GM12801 (cell line): Measurements from ENCODE around the gene PCSK1.

Experiments used
- TF ChIP-seq, protein P1 (sequence below): IDR thresholded peaks from one replicate; pipeline ENCODE4 v1.5.1; 2011; ENCODE audit warnings: control low read depth; ENCODE audit not compliant: insufficient read length; ENCODE audit errors: extremely low read depth

Gene PCSK1

DNA sequence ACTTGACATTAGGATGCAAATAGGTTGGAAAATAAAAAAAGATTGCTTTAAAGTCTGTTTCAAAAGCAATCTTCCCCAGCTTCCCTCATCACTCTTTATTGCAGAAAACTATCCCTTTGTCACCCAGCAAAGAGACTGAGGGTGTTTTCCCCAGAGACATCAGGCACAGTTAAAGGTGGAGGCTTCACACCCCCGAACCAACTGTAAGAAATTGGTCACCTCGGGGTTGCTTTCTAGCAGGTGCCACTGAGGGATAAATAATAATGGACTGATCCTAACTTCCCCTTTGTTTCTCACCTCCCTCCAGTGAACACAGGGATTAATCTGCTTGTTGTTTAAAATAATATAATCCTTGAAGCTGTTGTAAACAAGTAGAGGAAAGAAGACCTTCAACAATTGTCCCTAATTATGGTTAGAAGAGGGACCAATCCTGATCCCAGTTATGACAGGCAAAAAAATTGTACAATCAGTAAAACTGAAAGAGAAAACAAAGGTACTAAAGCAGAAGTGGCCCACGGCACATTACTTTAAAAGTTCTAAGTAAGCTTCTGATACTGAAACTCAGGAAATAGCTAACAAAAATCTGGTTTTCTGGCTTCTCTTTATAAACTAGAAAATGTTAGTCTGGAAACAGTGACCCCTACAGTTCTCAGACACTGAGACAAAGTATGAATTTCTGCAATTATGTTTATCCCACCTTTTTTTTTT, 6.6 kb upstream of the PCSK1 start:
- TF ChIP-seq, protein P1, sequence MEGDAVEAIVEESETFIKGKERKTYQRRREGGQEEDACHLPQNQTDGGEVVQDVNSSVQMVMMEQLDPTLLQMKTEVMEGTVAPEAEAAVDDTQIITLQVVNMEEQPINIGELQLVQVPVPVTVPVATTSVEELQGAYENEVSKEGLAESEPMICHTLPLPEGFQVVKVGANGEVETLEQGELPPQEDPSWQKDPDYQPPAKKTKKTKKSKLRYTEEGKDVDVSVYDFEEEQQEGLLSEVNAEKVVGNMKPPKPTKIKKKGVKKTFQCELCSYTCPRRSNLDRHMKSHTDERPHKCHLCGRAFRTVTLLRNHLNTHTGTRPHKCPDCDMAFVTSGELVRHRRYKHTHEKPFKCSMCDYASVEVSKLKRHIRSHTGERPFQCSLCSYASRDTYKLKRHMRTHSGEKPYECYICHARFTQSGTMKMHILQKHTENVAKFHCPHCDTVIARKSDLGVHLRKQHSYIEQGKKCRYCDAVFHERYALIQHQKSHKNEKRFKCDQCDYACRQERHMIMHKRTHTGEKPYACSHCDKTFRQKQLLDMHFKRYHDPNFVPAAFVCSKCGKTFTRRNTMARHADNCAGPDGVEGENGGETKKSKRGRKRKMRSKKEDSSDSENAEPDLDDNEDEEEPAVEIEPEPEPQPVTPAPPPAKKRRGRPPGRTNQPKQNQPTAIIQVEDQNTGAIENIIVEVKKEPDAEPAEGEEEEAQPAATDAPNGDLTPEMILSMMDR = no peak

DNA sequence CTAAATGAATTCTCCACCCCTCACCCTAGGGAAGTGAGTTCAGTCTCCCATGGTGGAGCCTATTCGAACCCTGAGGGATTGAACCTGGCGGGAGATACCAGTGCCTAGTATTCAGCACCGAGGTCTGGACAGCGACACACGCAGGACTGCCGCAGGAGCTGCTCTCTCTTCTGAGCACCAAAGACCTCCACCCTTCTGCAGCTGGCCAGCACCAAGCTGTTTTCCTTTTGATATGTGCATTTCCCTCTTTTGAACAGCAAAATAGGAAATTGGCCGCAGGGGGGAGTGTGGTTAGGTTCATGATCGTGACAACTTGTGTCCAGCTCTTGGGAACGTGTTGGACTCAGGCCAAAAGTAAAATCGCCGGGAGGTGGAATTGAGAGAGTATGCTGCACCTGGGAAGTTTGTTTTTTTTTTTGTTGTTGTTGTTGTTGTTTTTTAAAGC, 1.2 kb upstream of the PCSK1 start:
- TF ChIP-seq, protein P1 = no peak

GRCh38 chr5:96432216-96433065, 607 bp downstream of the PCSK1 start:
- TF ChIP-seq, protein P1 = no peak

DNA sequence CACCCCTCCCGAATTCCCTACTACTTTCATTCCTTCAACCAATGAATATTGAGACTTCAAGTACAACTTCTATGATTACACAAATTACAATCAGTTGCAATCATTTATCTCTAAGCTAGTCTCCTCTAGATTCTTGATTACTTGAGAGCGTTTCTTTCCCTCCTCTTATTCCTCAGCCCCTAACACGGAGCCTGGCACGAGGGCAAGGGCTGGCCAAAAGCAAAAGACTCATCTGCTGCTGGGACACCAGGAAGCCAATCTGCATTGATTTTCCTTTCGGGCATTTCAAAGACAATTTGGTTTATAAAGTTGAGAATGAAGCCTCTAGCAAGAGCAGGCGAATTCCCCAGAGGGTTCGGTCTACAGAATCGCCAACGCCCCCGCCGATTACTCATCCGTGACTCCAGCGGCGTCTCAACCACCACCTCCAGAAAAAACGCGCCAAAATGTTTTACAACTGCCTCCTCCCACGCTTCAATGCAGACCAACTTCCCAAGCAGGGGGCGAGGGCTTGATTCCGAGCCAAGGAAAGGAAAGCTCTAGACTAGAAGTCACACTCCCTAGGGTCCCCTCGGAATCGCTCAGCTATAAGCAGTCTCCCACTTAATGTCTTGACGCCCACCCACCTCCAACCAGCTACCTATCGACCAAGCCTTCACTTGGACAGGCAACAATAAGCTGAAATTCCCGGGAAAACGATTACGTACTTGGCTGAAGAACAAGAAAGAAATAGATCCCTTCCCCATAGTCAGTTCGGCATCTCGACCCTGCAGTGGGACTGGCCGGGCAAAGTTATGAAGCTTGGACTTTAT, 1.5 kb downstream of the PCSK1 start:
- TF ChIP-seq, protein P1 = no peak

- TF ChIP-seq, protein P1 = no peak
Measured at GRCh38 chr5:96427824-96428223, 5.2 kb downstream of the PCSK1 start.

GRCh38 chr5:96426831-96427230, 6.2 kb downstream of the PCSK1 start:
- TF ChIP-seq, protein P1 = no peak

DNA sequence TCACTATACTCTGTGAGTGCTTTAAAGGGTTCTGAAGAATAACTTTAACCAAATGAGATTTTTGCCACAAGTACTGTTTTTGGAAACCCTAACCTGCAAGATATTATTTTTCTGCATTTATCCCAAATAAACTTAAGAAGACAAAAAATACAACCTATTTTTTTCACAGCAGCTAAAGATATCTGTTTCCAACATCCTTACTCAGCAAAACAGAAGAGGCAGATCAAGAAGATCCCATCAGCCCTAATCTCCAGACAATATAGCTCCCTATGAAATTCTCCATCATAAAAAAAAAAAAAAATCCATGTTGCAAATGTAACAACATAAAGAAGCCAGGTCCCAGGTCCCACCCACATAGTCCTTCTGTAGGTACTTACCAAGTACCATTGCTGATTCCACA, 7.6 kb downstream of the PCSK1 start:
- TF ChIP-seq, protein P1 = no peak
